ENCODE data around the gene LMF2.
"Not testable (repeated sequence)": the region's sequence is repeated elsewhere in the genome, so short reads cannot be mapped to it uniquely, and the experiment has no call there.

Gene LMF2

GRCh38 chr22:50535113-50535512 lies 27.6 kb upstream of the LMF2 start:
- no peak for DNase-seq (ENCODE audit: low read depth)

GRCh38 chr22:50533856-50534711 lies 26.6 kb upstream of the LMF2 start:
- DNase-seq (ENCODE audit: low read depth) = not testable (repeated sequence)

GRCh38 chr22:50532824-50533796 lies 25.6 kb upstream of the LMF2 start:
- DNase-seq (ENCODE audit: low read depth) = no peak

- DNase-seq (ENCODE audit: low read depth) = no peak
Observed at GRCh38 chr22:50531962-50532674, 24.6 kb upstream of the LMF2 start.

GRCh38 chr22:50531546-50531961 lies 24.1 kb upstream of the LMF2 start:
- DNase-seq (ENCODE audit: low read depth) = no peak

GRCh38 chr22:50530877-50531545 lies 23.5 kb upstream of the LMF2 start:
- DNase-seq (ENCODE audit: low read depth) = no peak

- no peak for DNase-seq (ENCODE audit: low read depth)
Observed at GRCh38 chr22:50530580-50530876, 23.0 kb upstream of the LMF2 start.

- DNase-seq (ENCODE audit: low read depth) = no peak
Observed at GRCh38 chr22:50529897-50530579, 22.5 kb upstream of the LMF2 start, which contains the start of gene TYMP. Gene TYMP (minus strand): TSS chr22:50530012. CDS start chr22:50529709, 303 bp downstream.

GRCh38 chr22:50529416-50529896 lies 22.0 kb upstream of the LMF2 start:
- DNase-seq (ENCODE audit: low read depth) = no peak

GRCh38 chr22:50528682-50529415 lies 21.3 kb upstream of the LMF2 start:
- DNase-seq (ENCODE audit: low read depth) = no peak

GRCh38 chr22:50527921-50528681 lies 20.6 kb upstream of the LMF2 start:
- no peak for DNase-seq (ENCODE audit: low read depth)

- no peak for DNase-seq (ENCODE audit: low read depth)
Observed at GRCh38 chr22:50526834-50527801, 19.6 kb upstream of the LMF2 start.

- no peak for DNase-seq (ENCODE audit: low read depth)
Observed at GRCh38 chr22:50526108-50526833, 18.8 kb upstream of the LMF2 start.

GRCh38 chr22:50525858-50526107 lies 18.3 kb upstream of the LMF2 start:
- no peak for DNase-seq (ENCODE audit: low read depth)

- DNase-seq (ENCODE audit: low read depth) = peak; percentile 66
Observed at GRCh38 chr22:50525104-50525857, 17.8 kb upstream of the LMF2 start, which contains the start of gene SCO2. Gene SCO2 (minus strand): TSS chr22:50525598. CDS start chr22:50524411, 1,187 bp downstream.

- no peak for DNase-seq (ENCODE audit: low read depth)
Observed at GRCh38 chr22:50524676-50525103, 17.2 kb upstream of the LMF2 start.
